K562 (cell line): Measurements from ENCODE around the gene TMED4. TPM values are rescaled to one million over a fixed set of nuclear protein-coding genes. Genes with fewer than 3 reads are reported as not detected.

Experiments
- ADNP ChIP-seq: fragments of 200-800 bp; sonication (Bioruptor generic); IDR thresholded peaks from 2 replicates; pipeline ENCODE4 v1.6.1; 2016; ENCODE audit warnings: missing genetic modification characterization, missing compliant biosample characterization
- ELF2 ChIP-seq: fragments of 250-450 bp; sonication (Bioruptor Pico); IDR thresholded peaks from 2 replicates; pipeline ENCODE4 v1.5.0; 2021; ENCODE audit warnings: mild to moderate bottlenecking
- HNRNPUL1 ChIP-seq: fragments of 200-400 bp; formaldehyde crosslinking; IDR thresholded peaks from 2 replicates; pipeline ENCODE4 v1.6.1; 2017; ENCODE audit warnings: low read length
- HSF4 ChIP-seq: fragments of 250-450 bp; sonication (Bioruptor Pico); IDR thresholded peaks from 2 replicates; pipeline ENCODE4 v2.1.2; 2022; ENCODE audit warnings: mild to moderate bottlenecking, moderate library complexity, borderline replicate concordance
- MYC ChIP-seq, 2 experiments: fragments of 250-450 bp in 1 of 2; sonication (Bioruptor Pico) in 1 of 2; IDR thresholded peaks; 2 replicates each; pipeline versions ENCODE4 v1.5.1 to v1.6.1; 2012 to 2021; ENCODE audit warnings: low read depth in 2 of 2, borderline replicate concordance in 1 of 2, improper control_type of control experiment in 1 of 2, low read length in 1 of 2, mild to moderate bottlenecking in 1 of 2, moderate library complexity in 1 of 2
- RBM25 ChIP-seq: fragments of 200-400 bp; formaldehyde crosslinking; IDR thresholded peaks from 2 replicates; pipeline ENCODE4 v1.6.1; 2018; ENCODE audit warnings: low read length, low read depth, moderate library complexity; ENCODE audit not compliant: severe bottlenecking
- REST ChIP-seq, 2 experiments: fragments of 450-650 bp; formaldehyde crosslinking in 1 of 2; IDR thresholded peaks; 2 replicates each; pipeline versions ENCODE4 v1.4.0 to v1.6.1; 2014 to 2020; ENCODE audit warnings: mild to moderate bottlenecking in 2 of 2, borderline replicate concordance in 1 of 2, low read depth in 1 of 2
- ZBTB11 ChIP-seq, 3 experiments: fragments of 200-800 bp in 1 of 3; fragments of 250-450 bp in 1 of 3; fragments of 450-650 bp in 1 of 3; sonication (Bioruptor Pico) in 1 of 3; sonication (Bioruptor generic) in 1 of 3; formaldehyde crosslinking in 1 of 3; IDR thresholded peaks; 2 replicates each; pipeline versions ENCODE4 v1.6.1 to v1.8.0; 2016 to 2022; ENCODE audit warnings: mild to moderate bottlenecking in 2 of 3, missing genetic modification characterization in 2 of 3, missing compliant biosample characterization in 1 of 3, moderate library complexity in 1 of 3
- ZHX1 ChIP-seq: fragments of 150-350 bp; conservative IDR thresholded peaks from 2 replicates; pipeline ENCODE4 v1.6.1; 2014; ENCODE audit warnings: low read length
- ZNF354B ChIP-seq: fragments of 250-450 bp; sonication (Bioruptor Pico); IDR thresholded peaks from 2 replicates; pipeline ENCODE4 v1.4.0; 2020
- polyA plus RNA-seq, 8 experiments: library from polyadenylated mRNA; depleted of rRNA in 4 of 8; stranded (reverse) in 5 of 8; unstranded in 3 of 8; fragments of >200 nt; fragmentation: Nextera tagmentation in 2 of 8; fragmentation: Illumina TruSeq in 1 of 8; extraction: Ambion mirVana in 2 of 8; extraction: Trizol in 1 of 8; gene quantifications; 2 replicates each; pipeline versions ENCODE4 v1.2.1 to v1.2.3, GENCODE V29; 2011 to 2014; ENCODE audit warnings: inconsistent platforms in 1 of 8, missing spikeins in 1 of 8
- total RNA-seq, 7 experiments: library from RNA; depleted of rRNA in 6 of 7; stranded (reverse); fragments of >200 nt in 6 of 7; fragmentation: Illumina TruSeq in 2 of 7; extraction: Trizol in 2 of 7; gene quantifications; 2 replicates each; pipeline versions ENCODE4 v1.2.1 to v1.2.3, GENCODE V29; 2011 to 2021; ENCODE audit warnings: low replicate concordance in 1 of 7

Gene TMED4
- total and polyA plus RNA-seq, 9 of the 15 experiments (the other 6 are each of a cell fraction or from before 2014, with no cell fraction given) = 20.3 to 64.0 (median 42.1) TPM

- TF ChIP-seq ZNF354B (CRISPR knock-in tag) (no peak), REST (IDR thresholded peaks at IDR 0.05; ENCODE audit: borderline replicate concordance) (no peak), REST (CRISPR knock-in tag; IDR thresholded peaks at IDR 0.05; ENCODE audit: low read depth) (peak; percentile 46; the same call in 1 of the 2 replicates), HNRNPUL1 (no peak), ZHX1 (0 out of 2 replicates have a peak, but pooled peaks have one; percentile 12), ZBTB11 (CRISPR knock-in tag; IDR thresholded peaks at IDR 0.05) (peak in 1 of 3 experiments; percentile 79; a peak in 2 of 6 replicates), RBM25 (no peak), MYC (IDR thresholded peaks at IDR 0.05; ENCODE audit: low read depth, low read length) (peak; percentile 99), MYC (CRISPR knock-in tag; IDR thresholded peaks at IDR 0.05; ENCODE audit: borderline replicate concordance, low read depth) (peak; percentile 97), ADNP (tag) (no peak), ELF2 (CRISPR knock-in tag) (peak; percentile 87), HSF4 (CRISPR knock-in tag) (no peak)
Observed at GRCh38 chr7:44573464-44574286, 8.4 kb downstream of the TMED4 start, which contains the start of gene DDX56 (continued).
